DMS53 treated with DMSO at 0.1 percent for 48 hours (cell line): Measurements from ENCODE around the gene LMO1.

Experiments used
- DNase-seq: peaks from one replicate; lab custom pipeline; 2025; ENCODE audit not compliant: unreplicated experiment; lab: John Stamatoyannopoulos, UW

LMO1 gene

GRCh38 chr11:8229299-8230177, 34.1 kb downstream of the LMO1 start:
- no peak for DNase-seq

DNA sequence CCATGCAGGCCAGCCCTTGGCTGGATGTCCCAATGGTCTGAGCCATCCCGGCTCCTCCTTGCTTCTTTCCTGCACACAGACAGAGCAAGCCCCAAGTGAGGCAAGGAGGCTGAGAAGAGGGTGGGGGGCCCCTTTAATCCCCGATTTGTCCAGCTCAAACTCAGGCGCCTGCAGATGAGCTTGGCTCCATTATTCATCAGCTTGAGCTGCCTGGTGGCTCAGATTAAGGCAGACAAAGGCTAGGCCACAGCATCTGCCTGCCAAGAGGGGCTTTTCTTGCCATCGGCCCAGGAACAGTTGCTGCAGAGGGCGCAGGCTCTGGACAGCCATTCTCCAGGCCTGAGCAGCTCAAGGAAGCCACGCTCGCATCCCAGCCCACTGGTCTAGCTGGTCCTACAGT, 35.4 kb downstream of the LMO1 start:
- DNase-seq: no peak

DNA sequence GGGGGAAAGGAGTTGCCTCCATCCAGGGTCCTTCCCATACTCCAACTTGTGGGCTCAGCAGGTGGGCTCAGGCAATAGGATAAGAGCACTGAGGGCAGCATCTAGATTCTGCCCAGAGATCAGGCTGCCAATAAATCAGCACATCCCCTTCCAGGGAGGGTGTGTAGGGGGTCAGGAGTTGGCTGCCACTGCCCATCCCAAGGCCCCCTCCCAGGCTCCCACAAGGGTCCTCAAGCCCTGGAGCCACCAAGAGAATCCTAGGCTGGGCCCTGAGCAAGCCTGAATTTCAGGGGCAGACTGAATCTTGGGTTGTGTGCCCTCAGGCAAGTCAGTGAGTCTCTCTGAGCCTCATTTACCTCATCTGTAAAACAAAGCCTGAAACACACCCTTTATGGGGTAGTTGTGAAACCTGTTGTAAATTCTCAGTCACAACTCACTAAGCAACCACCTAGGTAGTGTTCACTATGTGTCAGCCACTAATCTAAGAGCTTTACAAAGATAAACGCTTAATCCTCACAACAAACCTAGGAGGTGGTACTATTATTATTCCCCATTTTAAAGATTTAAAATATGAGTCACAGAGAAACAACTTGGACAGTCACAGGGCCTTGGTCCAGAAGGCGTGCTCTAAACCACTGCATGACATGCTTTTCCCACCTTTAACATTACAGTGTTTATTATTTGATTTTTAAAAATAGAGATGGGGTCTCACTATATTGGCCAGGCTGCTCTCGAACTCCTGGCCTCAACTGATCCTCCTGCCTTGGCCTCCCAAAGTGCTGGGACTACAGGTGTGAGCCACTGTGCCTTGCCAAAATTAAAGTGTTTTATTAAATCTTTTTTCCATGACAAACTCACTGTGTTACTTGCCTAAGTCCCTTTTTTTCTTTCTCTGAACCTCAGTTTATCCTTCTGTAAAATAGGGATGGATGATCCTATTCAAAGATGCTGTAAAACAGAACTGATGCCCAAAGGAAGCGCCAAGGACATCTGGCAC, 36.2 kb downstream of the LMO1 start:
- DNase-seq: no peak

- peak; percentile 21 for DNase-seq
Measured at GRCh38 chr11:8225589-8226036, 38.1 kb downstream of the LMO1 start.

- no peak for DNase-seq
Measured at GRCh38 chr11:8224711-8225110, 39.0 kb downstream of the LMO1 start.

DNA sequence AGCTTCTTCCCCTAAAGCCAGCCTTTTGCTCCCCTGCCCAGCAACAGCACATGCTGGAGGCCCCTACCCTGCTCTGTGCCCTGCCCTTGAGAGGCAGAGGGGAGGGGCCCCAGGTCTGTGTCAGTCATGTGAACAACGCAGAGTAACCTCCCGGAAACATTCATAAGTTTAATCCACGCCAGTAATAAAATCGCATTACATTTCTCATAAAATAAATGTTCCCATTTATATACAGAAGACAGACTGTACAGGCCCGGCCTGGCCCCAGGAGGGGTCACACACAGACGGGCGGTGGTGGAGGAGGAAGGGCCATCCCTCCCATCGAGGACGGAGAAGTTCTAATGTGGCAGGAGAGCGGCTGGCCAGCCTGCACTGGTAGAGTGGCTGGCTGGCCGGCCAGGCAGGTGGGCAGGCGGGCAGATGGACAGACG, 39.5 kb downstream of the LMO1 start:
- DNase-seq: no peak

DNA sequence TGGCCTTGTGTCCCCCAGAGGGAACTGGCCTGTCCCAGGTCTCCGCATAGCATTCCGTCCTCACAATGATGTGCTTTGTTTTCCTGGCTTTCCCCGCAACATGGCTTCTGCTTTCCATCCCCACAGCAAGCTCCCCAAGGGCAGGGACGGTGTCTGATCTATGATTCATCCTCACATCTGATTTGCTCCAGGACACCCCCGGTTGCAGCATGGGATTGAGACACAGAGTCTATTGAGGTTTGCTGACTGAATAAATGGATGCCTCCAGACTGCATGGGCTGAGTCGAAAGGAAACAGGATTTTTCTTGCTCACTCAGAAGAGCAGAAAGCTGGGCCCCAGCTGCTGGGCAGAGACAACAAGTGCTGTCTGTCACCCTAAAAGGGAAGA, 40.2 kb downstream of the LMO1 start:
- DNase-seq: no peak

DNA sequence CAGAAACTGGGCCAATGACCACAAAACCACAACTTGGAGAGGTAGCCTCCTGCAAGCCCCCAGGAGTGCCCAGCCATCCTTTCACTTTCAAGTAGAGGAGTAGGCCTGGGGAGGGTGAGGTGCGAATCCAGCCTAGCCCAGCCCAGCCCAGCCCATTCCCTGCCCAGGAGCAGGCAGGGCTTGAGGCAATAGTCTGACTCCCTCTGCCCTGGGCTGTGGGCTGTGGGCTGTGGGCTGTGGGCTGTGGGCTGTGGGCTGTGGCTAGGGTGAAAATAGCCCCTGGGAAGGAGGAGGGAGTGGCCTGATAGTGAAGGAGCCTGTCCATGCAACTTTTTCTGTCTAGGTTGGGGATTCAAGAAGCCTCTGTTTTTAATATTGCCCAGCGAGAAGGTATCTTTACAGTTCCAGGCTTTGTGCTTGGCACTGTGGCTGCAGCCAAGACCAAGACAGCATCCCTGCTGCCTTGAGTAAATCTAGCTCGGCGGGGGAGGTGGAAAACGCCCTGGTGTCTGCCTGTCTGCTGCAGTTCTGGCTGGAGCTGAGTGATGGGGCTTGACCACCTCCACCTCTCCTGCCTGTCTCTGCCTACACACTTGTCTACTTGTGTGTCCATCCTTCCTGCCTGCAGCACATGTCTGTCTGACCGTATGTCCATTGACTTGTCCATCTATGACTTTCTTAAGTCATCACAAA, 40.7 kb downstream of the LMO1 start:
- no peak for DNase-seq

- no peak for DNase-seq
Measured at GRCh38 chr11:8221917-8222495, 41.7 kb downstream of the LMO1 start.

- no peak for DNase-seq
Measured at GRCh38 chr11:8221046-8221723, 42.5 kb downstream of the LMO1 start.

- DNase-seq: no peak
Measured at GRCh38 chr11:8220261-8221045, 43.2 kb downstream of the LMO1 start.

DNA sequence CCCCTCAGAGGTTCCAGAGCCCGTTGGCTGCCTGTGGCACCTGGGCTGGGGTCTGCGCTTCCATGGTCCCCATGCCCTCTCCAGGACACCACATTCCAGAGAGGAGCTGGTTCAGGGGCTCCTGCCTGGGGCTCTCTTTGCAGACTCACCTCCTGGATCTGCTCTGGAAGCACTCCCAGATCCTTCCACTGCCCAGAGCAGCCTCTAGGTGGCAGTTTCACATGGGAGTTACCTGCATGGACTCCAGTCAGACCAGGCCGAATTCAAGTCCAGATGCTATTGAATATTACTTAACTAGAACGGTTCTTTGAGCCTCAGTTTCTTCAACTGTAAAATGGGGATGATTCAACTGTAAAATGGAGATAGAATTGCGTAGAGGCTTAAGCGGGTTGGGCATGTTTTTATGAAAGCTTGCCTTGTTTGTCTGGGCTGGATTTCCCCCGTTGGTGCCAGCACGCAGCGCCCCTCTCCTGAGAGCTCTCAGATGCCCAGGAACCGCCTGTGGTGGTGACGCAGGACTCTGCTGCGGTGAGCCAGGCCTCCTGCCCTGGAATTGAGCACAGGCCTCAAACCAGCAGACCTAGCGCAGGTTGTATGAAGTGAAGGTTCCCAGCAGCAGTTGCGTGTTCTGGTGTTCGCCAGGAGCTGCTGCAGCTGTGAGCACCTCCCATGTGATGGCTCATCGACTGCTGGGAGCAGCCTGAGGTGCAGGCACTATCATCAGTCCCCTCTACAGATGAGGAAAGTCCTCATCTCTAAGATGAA, 44.2 kb downstream of the LMO1 start:
- DNase-seq: peak; percentile 26

- DNase-seq: no peak
Measured at GRCh38 chr11:8218840-8219239, 44.8 kb downstream of the LMO1 start.

DNA sequence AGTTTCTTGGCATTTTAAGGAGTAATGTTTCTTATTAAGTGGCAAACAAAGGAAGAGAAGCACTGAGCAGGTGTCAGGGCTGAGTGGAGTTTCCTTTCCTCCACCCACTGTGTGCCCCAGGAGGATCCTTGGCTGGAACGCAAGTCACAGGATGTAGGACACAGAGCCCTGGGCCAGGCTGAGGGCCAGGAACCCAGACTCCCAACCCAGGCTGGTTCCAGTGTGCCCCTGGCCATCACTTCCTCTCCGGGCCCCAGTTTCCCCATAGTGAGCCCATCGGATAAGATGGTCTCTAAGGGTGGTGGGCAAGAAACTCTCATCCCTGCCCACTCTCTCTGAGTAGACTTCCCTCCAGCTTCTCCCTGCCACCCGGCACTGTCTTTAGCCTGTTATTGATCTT, 45.3 kb downstream of the LMO1 start:
- no peak for DNase-seq

DNA sequence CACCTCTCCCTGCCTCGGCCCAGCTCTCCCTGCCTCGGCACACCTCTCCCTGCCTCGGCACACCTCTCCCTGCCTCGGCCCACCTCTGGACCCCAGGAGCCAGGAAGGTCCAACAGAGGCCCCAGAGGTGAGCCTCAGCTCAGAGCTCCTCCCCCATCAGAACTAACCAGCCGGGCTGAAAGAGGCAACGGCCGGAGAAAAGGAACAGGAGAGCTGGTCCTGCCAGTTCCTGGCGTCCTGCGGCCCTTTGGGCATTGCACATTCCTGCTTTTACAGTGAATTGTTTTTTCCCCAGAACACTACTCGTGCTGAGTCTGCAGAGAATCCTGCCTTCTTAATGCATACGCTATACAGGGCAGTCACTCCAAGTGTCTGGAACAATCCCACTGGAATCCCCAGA, 45.8 kb downstream of the LMO1 start:
- DNase-seq: no peak

- no peak for DNase-seq
Measured at GRCh38 chr11:8217136-8217535, 46.5 kb downstream of the LMO1 start.

GRCh38 chr11:8213376-8213775, 50.3 kb downstream of the LMO1 start:
- no peak for DNase-seq

- DNase-seq: no peak
Measured at GRCh38 chr11:8209208-8209807, 54.4 kb downstream of the LMO1 start.
